ENCODE data around the gene JAG2. TPM values are rescaled to one million over a fixed set of nuclear protein-coding genes. Genes with fewer than 3 reads are reported as not detected.
A peak's percentile ranks its signal among the peaks of the same experiment; 100 is the strongest.

The JAG2 gene
- total RNA-seq, 1 experiment from 2014 or later, result 85.9 TPM

DNA sequence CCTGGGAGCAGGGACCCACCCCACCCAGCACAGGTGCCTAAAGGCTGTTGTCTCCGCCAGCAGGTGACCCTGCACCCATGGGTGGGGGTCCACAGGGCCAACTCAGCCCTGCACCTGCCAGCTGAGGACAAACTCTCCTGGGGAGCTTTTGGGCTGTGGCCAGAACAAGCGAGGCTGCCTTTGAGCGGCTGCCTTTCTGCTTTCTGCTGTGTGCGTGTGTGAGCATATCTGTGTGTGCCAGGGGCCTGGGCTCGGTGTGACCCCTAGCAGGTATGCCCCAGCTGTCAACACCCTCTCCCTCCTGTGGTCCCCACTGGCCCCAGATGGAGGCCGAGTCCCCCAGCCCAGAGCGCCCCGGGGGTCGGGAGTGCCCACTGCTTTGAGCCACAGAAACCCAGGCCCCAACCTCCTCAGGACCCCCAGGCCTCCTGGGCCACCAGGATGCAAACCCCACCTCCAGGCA is 77.5 kb downstream of the JAG2 start:
- ChIA-PET RAD21 (ENCODE audit: low non-redundant PET in 1 of 2, low total read pairs in 2 of 2, uncharacterized antibody in 2 of 2, unreplicated experiment in 2 of 2) (interaction anchor here in 1 of 2 experiments (1.6 kb wide), 1 partner anchor 261 kb away, joined by 5 read pairs; no protein-coding TSS in a partner anchor), POLR2A (interaction anchor here (1.2 kb wide), 1 partner anchor 77 kb away, joined by 3 read pairs; the partner anchor contains the start of gene JAG2), CTCF (interaction anchor here (0.7 to 1.7 kb wide), 13 partner anchors 25 to 425 kb away, joined by 3 to 10 read pairs (median 4); partner anchors contain the start of genes BRF1, JAG2 and PACS2)
- TF ChIP-seq, protein P1, sequence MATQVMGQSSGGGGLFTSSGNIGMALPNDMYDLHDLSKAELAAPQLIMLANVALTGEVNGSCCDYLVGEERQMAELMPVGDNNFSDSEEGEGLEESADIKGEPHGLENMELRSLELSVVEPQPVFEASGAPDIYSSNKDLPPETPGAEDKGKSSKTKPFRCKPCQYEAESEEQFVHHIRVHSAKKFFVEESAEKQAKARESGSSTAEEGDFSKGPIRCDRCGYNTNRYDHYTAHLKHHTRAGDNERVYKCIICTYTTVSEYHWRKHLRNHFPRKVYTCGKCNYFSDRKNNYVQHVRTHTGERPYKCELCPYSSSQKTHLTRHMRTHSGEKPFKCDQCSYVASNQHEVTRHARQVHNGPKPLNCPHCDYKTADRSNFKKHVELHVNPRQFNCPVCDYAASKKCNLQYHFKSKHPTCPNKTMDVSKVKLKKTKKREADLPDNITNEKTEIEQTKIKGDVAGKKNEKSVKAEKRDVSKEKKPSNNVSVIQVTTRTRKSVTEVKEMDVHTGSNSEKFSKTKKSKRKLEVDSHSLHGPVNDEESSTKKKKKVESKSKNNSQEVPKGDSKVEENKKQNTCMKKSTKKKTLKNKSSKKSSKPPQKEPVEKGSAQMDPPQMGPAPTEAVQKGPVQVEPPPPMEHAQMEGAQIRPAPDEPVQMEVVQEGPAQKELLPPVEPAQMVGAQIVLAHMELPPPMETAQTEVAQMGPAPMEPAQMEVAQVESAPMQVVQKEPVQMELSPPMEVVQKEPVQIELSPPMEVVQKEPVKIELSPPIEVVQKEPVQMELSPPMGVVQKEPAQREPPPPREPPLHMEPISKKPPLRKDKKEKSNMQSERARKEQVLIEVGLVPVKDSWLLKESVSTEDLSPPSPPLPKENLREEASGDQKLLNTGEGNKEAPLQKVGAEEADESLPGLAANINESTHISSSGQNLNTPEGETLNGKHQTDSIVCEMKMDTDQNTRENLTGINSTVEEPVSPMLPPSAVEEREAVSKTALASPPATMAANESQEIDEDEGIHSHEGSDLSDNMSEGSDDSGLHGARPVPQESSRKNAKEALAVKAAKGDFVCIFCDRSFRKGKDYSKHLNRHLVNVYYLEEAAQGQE (IDR thresholded peaks at IDR 0.05; ENCODE audit: low read depth), result no peak
- TF ChIP-seq SIN3A (IDR thresholded peaks at IDR 0.05; ENCODE audit: low read depth), result no peak
- no peak for TF ChIP-seq RAD21 (IDR thresholded peaks at IDR 0.05; ENCODE audit: low read depth)
- TF ChIP-seq ELF1 (IDR thresholded peaks at IDR 0.05; ENCODE audit: borderline replicate concordance, low read depth), result no peak
- no peak for TF ChIP-seq SP1 (IDR thresholded peaks at IDR 0.05; ENCODE audit: low read depth)
- no peak for TF ChIP-seq FOSL1 (IDR thresholded peaks at IDR 0.05; ENCODE audit: low read depth)
- TF ChIP-seq CBX3 (IDR thresholded peaks at IDR 0.05; ENCODE audit: low read depth), result no peak
- TF ChIP-seq, protein P2, sequence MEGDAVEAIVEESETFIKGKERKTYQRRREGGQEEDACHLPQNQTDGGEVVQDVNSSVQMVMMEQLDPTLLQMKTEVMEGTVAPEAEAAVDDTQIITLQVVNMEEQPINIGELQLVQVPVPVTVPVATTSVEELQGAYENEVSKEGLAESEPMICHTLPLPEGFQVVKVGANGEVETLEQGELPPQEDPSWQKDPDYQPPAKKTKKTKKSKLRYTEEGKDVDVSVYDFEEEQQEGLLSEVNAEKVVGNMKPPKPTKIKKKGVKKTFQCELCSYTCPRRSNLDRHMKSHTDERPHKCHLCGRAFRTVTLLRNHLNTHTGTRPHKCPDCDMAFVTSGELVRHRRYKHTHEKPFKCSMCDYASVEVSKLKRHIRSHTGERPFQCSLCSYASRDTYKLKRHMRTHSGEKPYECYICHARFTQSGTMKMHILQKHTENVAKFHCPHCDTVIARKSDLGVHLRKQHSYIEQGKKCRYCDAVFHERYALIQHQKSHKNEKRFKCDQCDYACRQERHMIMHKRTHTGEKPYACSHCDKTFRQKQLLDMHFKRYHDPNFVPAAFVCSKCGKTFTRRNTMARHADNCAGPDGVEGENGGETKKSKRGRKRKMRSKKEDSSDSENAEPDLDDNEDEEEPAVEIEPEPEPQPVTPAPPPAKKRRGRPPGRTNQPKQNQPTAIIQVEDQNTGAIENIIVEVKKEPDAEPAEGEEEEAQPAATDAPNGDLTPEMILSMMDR (IDR thresholded peaks at IDR 0.05 in 2 of 3, conservative IDR thresholded peaks at IDR 0.05 in 1 of 3; ENCODE audit: borderline replicate concordance in 1 of 3, insufficient read depth in 1 of 3, low read depth in 2 of 3, low read length in 2 of 3), result no peak
- TF ChIP-seq EGR1 (IDR thresholded peaks at IDR 0.05; ENCODE audit: low read depth), result no peak
- TF ChIP-seq POLR2AphosphoS5 (IDR thresholded peaks at IDR 0.05; ENCODE audit: low read depth, low read length), result no peak
- no peak for TF ChIP-seq ZFX (IDR thresholded peaks at IDR 0.05)
- TF ChIP-seq JUND (IDR thresholded peaks at IDR 0.05), result no peak
- TF ChIP-seq, protein P3, sequence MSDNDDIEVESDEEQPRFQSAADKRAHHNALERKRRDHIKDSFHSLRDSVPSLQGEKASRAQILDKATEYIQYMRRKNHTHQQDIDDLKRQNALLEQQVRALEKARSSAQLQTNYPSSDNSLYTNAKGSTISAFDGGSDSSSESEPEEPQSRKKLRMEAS (IDR thresholded peaks at IDR 0.05), result no peak
- no peak for TF ChIP-seq CEBPB (IDR thresholded peaks at IDR 0.05; ENCODE audit: low read depth)
- no peak for TF ChIP-seq TCF7L2 (IDR thresholded peaks at IDR 0.05; ENCODE audit: borderline replicate concordance, extremely low read depth, insufficient read depth, insufficient read length)
- no peak for TF ChIP-seq ZNF274 (IDR thresholded peaks at IDR 0.05; ENCODE audit: low read depth, low read length)
- Histone ChIP-seq H4K20me1 (ENCODE audit: insufficient read depth) (no peaks in the 10 kb centered on the region), H3K27ac (ENCODE audit: low read depth, low read length) (peak overlapping the region; percentile 99), H3K4me3 (replicated peaks in 1 of 2; ENCODE audit: low read depth in 1 of 2, low read length in 2 of 2) (peak overlapping the region; percentile 72 to 87), H3K27me3 (ENCODE audit: insufficient read depth, low read length) (no peaks in the 10 kb centered on the region), H3K4me1 (ENCODE audit: control insufficient read depth in 1 of 2, insufficient read depth in 2 of 2, low read length in 2 of 2) (peaks cover 68 to 89% of the 10 kb centered on the region in 2 experiments), H2AFZ (ENCODE audit: low read depth, low read length, poor library complexity, severe bottlenecking) (no peak overlapping the region), H3K9me2 (ENCODE audit: insufficient read depth) (no peaks in the 10 kb centered on the region), H3K4me2 (ENCODE audit: low read length) (peak overlapping the region; percentile 86), H3K79me2 (ENCODE audit: insufficient read depth, low read length) (peaks cover 9% of the 10 kb centered on the region; the same call in 1 of the 2 replicates), H3K36me3 (ENCODE audit: control insufficient read depth in 1 of 2, insufficient read depth in 2 of 2, low read length in 2 of 2) (no peaks in the 10 kb centered on the region), H3K9ac (ENCODE audit: low read length) (peak overlapping the region; percentile 95), H3K9me3 (ENCODE audit: control insufficient read depth in 1 of 2, insufficient read depth in 1 of 2, low read depth in 1 of 2, low read length in 2 of 2) (no peaks in the 10 kb centered on the region)
- no TSS peak for BruUV-seq (replicated peaks)
- DNase-seq (ENCODE audit: low read depth, low spot score) (no peak), ATAC-seq (no peak)
- intact Hi-C loops (cut with micrococcal nuclease), result loop anchor here (5.0 kb wide), 1 partner anchor 91 kb away; the partner anchor contains the start of gene NUDT14
